Measurements from ENCODE around the gene THUMPD2. TPM values are rescaled to one million over a fixed set of nuclear protein-coding genes. Genes with fewer than 3 reads are reported as not detected.

Gene THUMPD2
- total RNA-seq, 1 experiment from 2014 or later = 19.5 TPM

DNA sequence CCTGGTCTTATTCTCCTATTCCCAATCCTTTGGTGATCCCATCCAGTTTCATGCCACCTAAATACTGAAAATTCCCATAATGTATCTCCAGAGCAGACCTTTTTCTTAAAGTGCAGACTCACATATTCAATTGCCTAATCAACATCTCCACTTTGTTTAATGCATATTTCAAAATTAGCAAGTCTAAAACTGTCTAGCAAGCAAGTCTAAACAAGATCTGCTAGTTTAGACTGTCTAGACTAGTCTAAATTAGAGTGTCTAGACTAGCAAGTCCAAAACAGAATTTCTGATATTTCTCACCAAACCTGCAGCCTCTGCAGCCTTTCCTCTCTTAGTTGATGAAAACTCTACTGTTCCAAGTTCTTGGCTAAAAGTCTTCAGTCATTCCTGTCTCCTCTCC lies 44.6 kb downstream of the THUMPD2 start:
- Histone ChIP-seq H2BK15ac (ENCODE audit: low read depth, low read length) (no peak overlapping the region), H3K4ac (ENCODE audit: low read depth, low read length) (no peak overlapping the region), H2BK120ac (ENCODE audit: low read depth, low read length, poor library complexity, severe bottlenecking) (no peak overlapping the region), H2BK20ac (ENCODE audit: low read depth, low read length, poor library complexity, severe bottlenecking) (no peak overlapping the region), H4K8ac (replicated peaks; ENCODE audit: insufficient read length, low read depth, low read length) (no peak overlapping the region), H3K79me2 (ENCODE audit: insufficient read depth, low read length) (no peaks in the 10 kb centered on the region), H3T11ph (ENCODE audit: low read length) (no peak overlapping the region), H3K14ac (ENCODE audit: insufficient read depth, low read length) (no peak overlapping the region), H2AFZ (ENCODE audit: low read length) (no peak overlapping the region), H3K4me1 (ENCODE audit: insufficient read depth, low read length) (peaks cover 8% of the 10 kb centered on the region; the same call in 1 of the 2 replicates), H4K91ac (ENCODE audit: insufficient read length, low read depth, low read length) (no peak overlapping the region), H3K9me3 (ENCODE audit: control insufficient read depth, low read depth, low read length) (no peaks in the 10 kb centered on the region), H3K9ac (ENCODE audit: extremely low read depth, insufficient read length, low read length) (no peak overlapping the region), H3K23me2 (ENCODE audit: insufficient read length, low read depth, low read length, poor library complexity, severe bottlenecking) (no peaks in the 10 kb centered on the region), H3K4me2 (ENCODE audit: insufficient read depth, insufficient read length, low read length) (no peak overlapping the region), H4K20me1 (ENCODE audit: control insufficient read depth, insufficient read depth, insufficient read length) (no peaks in the 10 kb centered on the region), H2AK5ac (ENCODE audit: insufficient read length, low read length) (no peak overlapping the region), H2BK12ac (ENCODE audit: insufficient read length, low read depth, low read length) (no peak overlapping the region), H3K27me3 (ENCODE audit: insufficient read depth, low read length) (no peaks in the 10 kb centered on the region), H3K23ac (ENCODE audit: insufficient read length, low read depth, low read length) (no peak overlapping the region), H3K27ac (ENCODE audit: insufficient read length, low read depth, low read length) (no peak overlapping the region), H3K79me1 (ENCODE audit: insufficient read depth, low read depth, low read length, poor library complexity, severe bottlenecking) (peaks cover 4% of the 10 kb centered on the region), H3K56ac (ENCODE audit: insufficient read length, low read depth, low read length) (no peak overlapping the region), H4K5ac (ENCODE audit: insufficient read length, low read depth, low read length) (no peak overlapping the region), H2BK5ac (ENCODE audit: insufficient read length, low read length) (no peak overlapping the region), H3K18ac (ENCODE audit: insufficient read length, low read depth, low read length) (no peak overlapping the region)
- TF ChIP-seq CTCF (conservative IDR thresholded peaks at IDR 0.05) = no peak
- peaks cover 22 to 47% (median 27%) of the 10 kb centered on the region in 3 experiments for H3K36me3 Mint-ChIP-seq (ENCODE audit: insufficient read depth in 1 of 3, low read depth in 3 of 3)
- no peaks in the 10 kb centered on the region for H3K27me3 Mint-ChIP-seq (ENCODE audit: low read depth)
- no peak overlapping the region for H3K4me3 Mint-ChIP-seq
- H3K4me1 Mint-ChIP-seq = peaks cover 23 to 27% of the 10 kb centered on the region in 2 experiments
- H3K9me3 Mint-ChIP-seq = peaks cover 0 to 5% of the 10 kb centered on the region in 2 experiments; a peak in 3 of 5 replicates
- peak overlapping the region in 1 of 3 experiments; percentile 2; a peak in 2 of 7 replicates for H3K27ac Mint-ChIP-seq
- no peak for DNase-seq

Measured in H9 (cell line).